Ovary (tissue), 9 donors: ENCODE data around the gene DOCK1. TPM values are rescaled to one million over a fixed set of nuclear protein-coding genes. Genes with fewer than 3 reads are reported as not detected.

Experiments used
- DNase-seq, 5 donors: peaks; one replicate each; pipeline ENCODE4 v3.0.0-alpha.2; 2019 to 2020
- H3K27ac ChIP-seq, 2 donors: fragments of 200-600 bp; one replicate each; pipeline versions ENCODE4 v1.5.1 to v1.8.0; 2019 to 2022
- H3K27me3 ChIP-seq: fragments of 200-600 bp; one replicate; pipeline ENCODE4 v1.8.0; 2022
- H3K36me3 ChIP-seq: fragments of 200-600 bp; sonication (generic); one replicate; pipeline ENCODE4 v1.5.1; 2019
- H3K4me1 ChIP-seq: one replicate; pipeline ENCODE4 v1.8.1; 2013; ENCODE audit warnings: mild to moderate bottlenecking, moderate library complexity; ENCODE audit not compliant: insufficient read depth
- H3K4me3 ChIP-seq: fragments of 200-600 bp; sonication (generic); one replicate; pipeline ENCODE4 v1.5.1; 2017
- H3K9me3 ChIP-seq, 2 donors: fragments of 200-600 bp in 1 of 2; sonication (generic) in 1 of 2; one replicate each; pipeline versions ENCODE4 v1.5.1 to v1.8.1; 2013 to 2019; ENCODE audit warnings: mild to moderate bottlenecking in 1 of 2, moderate library complexity in 1 of 2
- CTCF ChIP-seq, 3 donors: fragments of 450-650 bp in 2 of 3; fragments of 200-600 bp in 1 of 3; IDR thresholded peaks; one replicate each; pipeline versions ENCODE4 v1.5.1 to v1.8.0; 2016 to 2022; ENCODE audit warnings: antibody characterized with exemption in 3 of 3, mild to moderate bottlenecking in 1 of 3
- EP300 ChIP-seq: sonication (generic); formaldehyde crosslinking; IDR thresholded peaks from one replicate; pipeline ENCODE4 v1.6.1; 2017; ENCODE audit warnings: antibody characterized with exemption
- POLR2A ChIP-seq: fragments of 450-650 bp; IDR thresholded peaks from one replicate; pipeline ENCODE4 v1.6.1; 2017; ENCODE audit warnings: antibody characterized with exemption, mild to moderate bottlenecking, moderate library complexity
- WGBS, 3 donors: extraction: QIAGEN DNeasy Blood & Tissue Kit in 1 of 3; methylation state at CpG; one replicate each; pipeline versions ENCODE4 v1.1.5 to v1.1.7; 2013 to 2017; 5-methylcytosine and 5-hydroxymethylcytosine counted together
- intact Hi-C, 4 donors: fragments of 100-400 bp; cut with DNase I; formaldehyde crosslinking; loops; one replicate each; pipeline versions ENCODE4 v1.11.0 to v1.15.1; 2022 to 2023
- polyA plus RNA-seq, 2 donors: library from polyadenylated mRNA; stranded (reverse); fragments of 200-250 nt in 1 of 2; fragments of 350-450 nt in 1 of 2; fragmentation: Illumina TruSeq in 1 of 2; extraction: RNeasy Lipid Tissue Mini Kit (QIAGEN cat#74804) in 1 of 2; gene quantifications; one replicate each; pipeline ENCODE4 v1.2.3, GENCODE V29; 2013 to 2014
- total RNA-seq, 7 donors: library from RNA; depleted of rRNA in 2 of 7; stranded (reverse); fragments of >200 nt in 2 of 7; fragmentation: NEBNext Ultra II Directional in 3 of 7; extraction: Animal tissue kit (Norgen Biotek cat#: 25700) in 3 of 7; gene quantifications; one replicate each; pipeline versions ENCODE4 v1.1.0 to v1.2.4, GENCODE V29; 2016 to 2023
- donor health status: DM: no; HTN: no; CAD: no; lungs with moderate emphysema.
- donor health status: DM: no; HTN: no; CAD: no.
- donor health status: Bipolar disorder and iron deficiency.
- donor health status: DM: yes; HTN: yes; CAD: no.
- donor health status: DM: no; HTN: no; CAD: no.
- donor health status: DM: yes; HTN: yes; CAD: no.

DOCK1 gene
- total and polyA plus RNA-seq, 9 donors = 24.7 to 68.3 (median 51.1) TPM

DNA sequence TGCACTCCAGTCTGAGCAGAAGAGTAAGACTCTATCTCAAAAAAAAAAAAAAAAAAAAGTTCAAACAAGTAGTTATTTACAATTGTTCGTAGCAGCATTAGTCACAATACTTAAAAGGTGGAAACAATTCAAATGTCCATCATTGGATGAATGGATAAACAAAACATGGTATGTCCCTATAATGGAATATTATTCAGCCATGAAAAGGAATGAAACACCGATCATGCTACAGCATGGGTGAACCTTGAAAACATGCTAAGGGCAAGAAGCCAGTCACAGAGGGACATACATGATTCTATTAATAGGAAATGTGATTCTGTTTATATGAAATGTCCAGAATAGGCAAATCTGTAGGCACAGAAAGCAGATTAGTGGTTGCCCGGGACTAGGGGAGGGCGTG is 15.9 kb downstream of the DOCK1 start:
- Histone ChIP-seq H3K4me1 (peaks cover 17% of the 10 kb centered on the region), H3K9me3 (no peaks in the 10 kb centered on the region), H3K27me3 (no peaks in the 10 kb centered on the region), H3K27ac (no peak overlapping the region), H3K4me3 (no peak overlapping the region), H3K36me3 (no peaks in the 10 kb centered on the region)
- intact Hi-C loops = no loop called here
- 81 to 95% (median 94%) methylated on average over 4 of the region's 4 CpGs for WGBS, 3 donors
- DNase-seq = no peak
- TF ChIP-seq POLR2A = no peak
- TF ChIP-seq CTCF (IDR thresholded peaks at IDR 0.05) = no peak
- TF ChIP-seq EP300 = no peak

DNA sequence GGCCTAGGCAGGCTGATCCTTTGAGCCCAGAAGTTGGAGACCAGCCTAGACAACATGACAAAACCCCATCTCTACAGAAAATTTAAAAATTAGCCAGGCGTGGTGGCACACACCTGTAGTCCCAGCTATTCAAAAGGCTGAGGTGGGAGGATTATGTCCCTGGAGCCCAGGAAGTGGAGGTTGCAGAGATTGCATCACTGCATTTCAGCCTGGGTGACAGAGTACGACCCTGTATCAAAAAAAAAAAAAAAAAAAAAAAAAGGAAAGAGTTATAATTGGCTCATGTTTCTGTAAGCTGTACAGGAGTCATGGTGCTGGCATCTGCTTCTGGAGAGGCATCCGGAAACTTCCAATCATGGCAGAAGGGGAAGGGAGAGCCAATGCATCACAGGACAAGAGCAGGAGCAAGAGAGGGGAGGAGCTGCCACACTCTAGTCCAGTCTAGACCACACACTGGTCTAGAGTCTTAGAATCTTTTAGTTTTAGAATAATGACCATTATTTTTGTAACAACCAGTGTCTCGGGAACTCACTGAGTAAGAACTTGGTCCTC is 16.8 kb downstream of the DOCK1 start:
- TF ChIP-seq POLR2A = no peak
- no peak for TF ChIP-seq EP300
- Histone ChIP-seq H3K9me3 (no peaks in the 10 kb centered on the region), H3K36me3 (no peaks in the 10 kb centered on the region), H3K4me1 (peaks cover 17% of the 10 kb centered on the region), H3K27me3 (no peaks in the 10 kb centered on the region), H3K4me3 (no peak overlapping the region), H3K27ac (no peak overlapping the region)
- 76 to 86% (median 85%) methylated on average over 4 of the region's 4 CpGs for WGBS, 3 donors
- intact Hi-C loops = no loop called here
- no peak for DNase-seq

- DNase-seq = no peak
- intact Hi-C loops = no loop called here
- WGBS, 3 donors = 37 to 41% (median 38%) methylated on average over 6 of the region's 6 CpGs
These were observed 19.1 kb downstream of the DOCK1 start for GRCh38 chr10:126924180-126924914.

DNA sequence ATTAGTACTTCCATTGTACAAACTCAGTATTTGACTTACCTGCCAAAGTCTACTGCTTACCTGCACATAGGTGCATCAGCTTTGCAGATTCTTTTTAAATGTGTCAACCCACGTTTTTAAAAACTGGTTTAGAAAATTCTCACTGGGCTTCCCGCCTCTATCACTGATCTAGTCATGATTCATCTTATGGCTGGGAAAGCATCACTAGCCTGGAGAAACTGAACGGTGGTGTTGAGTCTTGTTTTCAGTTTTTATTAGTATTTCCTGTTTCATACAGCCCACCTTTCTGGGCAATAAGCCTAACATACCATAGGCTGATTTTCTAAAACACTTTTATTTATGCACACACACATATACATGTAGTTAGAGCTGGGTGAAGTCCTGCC is 19.7 kb downstream of the DOCK1 start:
- no peaks in the 10 kb centered on the region for H3K27me3 ChIP-seq
- 29 to 41% (median 36%) methylated on average over 3 of the region's 3 CpGs for WGBS, 3 donors
- no peaks in the 10 kb centered on the region for H3K4me1 ChIP-seq
- H3K9me3 ChIP-seq = no peaks in the 10 kb centered on the region
- no peak overlapping the region for H3K27ac ChIP-seq
- TF ChIP-seq CTCF (IDR thresholded peaks at IDR 0.05) (no peak), EP300 (no peak), POLR2A (no peak)
- no peaks in the 10 kb centered on the region for H3K36me3 ChIP-seq
- H3K4me3 ChIP-seq = no peak overlapping the region
- DNase-seq = no peak
- intact Hi-C loops = no loop called here

More at GRCh38 chr10:126924180-126924914, 19.1 kb downstream of the DOCK1 start:
- Histone ChIP-seq H3K4me3 (no peak overlapping the region), H3K4me1 (peaks cover 3% of the 10 kb centered on the region), H3K27me3 (no peaks in the 10 kb centered on the region), H3K27ac (no peak overlapping the region), H3K36me3 (no peaks in the 10 kb centered on the region), H3K9me3 (no peaks in the 10 kb centered on the region)
- TF ChIP-seq CTCF (IDR thresholded peaks at IDR 0.05) = no peak
- TF ChIP-seq EP300 = no peak
- TF ChIP-seq POLR2A = no peak

DNA sequence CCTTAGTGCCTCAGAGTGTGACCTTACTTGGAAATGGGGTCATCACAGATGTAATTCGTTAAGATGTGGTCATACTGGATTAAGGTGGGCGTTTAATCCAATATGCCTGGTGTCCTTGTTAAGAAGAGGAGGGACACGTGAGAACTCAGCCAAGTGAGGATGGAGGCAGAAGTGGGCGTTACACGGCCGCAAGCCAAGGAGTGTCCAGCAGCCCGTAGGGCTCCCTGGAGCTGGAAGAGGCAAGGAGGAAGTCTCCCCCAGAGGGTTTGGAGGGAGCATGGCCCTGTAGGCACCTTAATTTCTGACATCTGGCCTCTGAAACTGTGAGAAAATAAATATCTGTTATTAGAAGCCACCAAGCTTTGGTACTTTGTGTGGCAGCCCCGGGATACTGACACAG is 21.3 kb downstream of the DOCK1 start:
- H3K27ac ChIP-seq = no peak overlapping the region
- 82 to 83% (median 82%) methylated on average over 8 of the region's 8 CpGs for WGBS, 3 donors
- H3K36me3 ChIP-seq = no peaks in the 10 kb centered on the region
- no peaks in the 10 kb centered on the region for H3K9me3 ChIP-seq
- TF ChIP-seq CTCF (IDR thresholded peaks at IDR 0.05) (no peak), EP300 (no peak), POLR2A (no peak)
- no peaks in the 10 kb centered on the region for H3K27me3 ChIP-seq
- intact Hi-C loops = no loop called here
- no peak overlapping the region for H3K4me3 ChIP-seq
- no peak for DNase-seq
- peaks cover 9% of the 10 kb centered on the region for H3K4me1 ChIP-seq
